MCF 10A (cell line): Measurements from ENCODE around the gene CAMK2A. TPM values are rescaled to one million over a fixed set of nuclear protein-coding genes. Genes with fewer than 3 reads are reported as not detected.

Experiments
- BruUV-seq: library from RNA; stranded (reverse); fragments of 400-500 nt; replicated peaks from 2 replicates; lab custom pipeline; 2021; lab: Mats Ljungman, UMichigan
- CTCF ChIA-PET: fragments of 300-600 bp; sonication (Branson Sonifier 250); formaldehyde crosslinking; extraction: SDS; loops from one replicate; lab custom pipeline; 2021; ENCODE audit warnings: antibody characterized with exemption, inconsistent platforms; lab: Yijun Ruan, JAX
- POLR2A ChIA-PET: fragments of 300-600, 350-650 bp; sonication (Branson Sonifier 250); formaldehyde crosslinking; extraction: SDS; loops from one replicate; lab custom pipeline; 2020; ENCODE audit warnings: antibody characterized with exemption, inconsistent platforms; lab: Yijun Ruan, JAX
- DNase-seq: peaks from one replicate; pipeline ENCODE4 v3.0.0-alpha.2; 2018; ENCODE audit not compliant: unreplicated experiment
- H3K27ac Mint-ChIP-seq: one replicate; pipeline ENCODE4 v1.8.0; 2022; ENCODE audit warnings: mild to moderate bottlenecking, low read depth, mixed read lengths; ENCODE audit not compliant: unreplicated experiment
- H3K27me3 Mint-ChIP-seq: one replicate; pipeline ENCODE4 v1.8.0; 2022; ENCODE audit warnings: mixed read lengths; ENCODE audit not compliant: insufficient read depth, unreplicated experiment
- H3K36me3 Mint-ChIP-seq: one replicate; pipeline ENCODE4 v1.8.0; 2022; ENCODE audit warnings: mild to moderate bottlenecking, moderate library complexity, mixed read lengths; ENCODE audit not compliant: insufficient read depth, unreplicated experiment
- H3K4me1 Mint-ChIP-seq: one replicate; pipeline ENCODE4 v1.8.0; 2022; ENCODE audit warnings: mixed read lengths; ENCODE audit not compliant: insufficient read depth, unreplicated experiment
- H3K4me3 Mint-ChIP-seq: one replicate; pipeline ENCODE4 v1.8.0; 2022; ENCODE audit warnings: mild to moderate bottlenecking, moderate library complexity, mixed read lengths; ENCODE audit not compliant: unreplicated experiment
- H3K9me3 Mint-ChIP-seq: one replicate; pipeline ENCODE4 v1.8.0; 2022; ENCODE audit warnings: mixed read lengths; ENCODE audit not compliant: unreplicated experiment
- intact Hi-C: fragments of 100-400 bp; cut with micrococcal nuclease; formaldehyde crosslinking; loops from 2 replicates; pipeline ENCODE4 v1.14.1; 2022
- total RNA-seq: library from RNA; stranded (reverse); gene quantifications from 2 replicates; pipeline ENCODE4 v1.2.3, GENCODE V29; 2022
- TF ChIP-seq, protein P1 (sequence below): fragments of 200-600 bp; IDR thresholded peaks from one replicate; pipeline ENCODE4 v1.8.0; 2022; ENCODE audit warnings: antibody characterized with exemption, mild to moderate bottlenecking; ENCODE audit not compliant: unreplicated experiment

Gene CAMK2A
- total RNA-seq, 1 experiment from 2014 or later: not detected

DNA sequence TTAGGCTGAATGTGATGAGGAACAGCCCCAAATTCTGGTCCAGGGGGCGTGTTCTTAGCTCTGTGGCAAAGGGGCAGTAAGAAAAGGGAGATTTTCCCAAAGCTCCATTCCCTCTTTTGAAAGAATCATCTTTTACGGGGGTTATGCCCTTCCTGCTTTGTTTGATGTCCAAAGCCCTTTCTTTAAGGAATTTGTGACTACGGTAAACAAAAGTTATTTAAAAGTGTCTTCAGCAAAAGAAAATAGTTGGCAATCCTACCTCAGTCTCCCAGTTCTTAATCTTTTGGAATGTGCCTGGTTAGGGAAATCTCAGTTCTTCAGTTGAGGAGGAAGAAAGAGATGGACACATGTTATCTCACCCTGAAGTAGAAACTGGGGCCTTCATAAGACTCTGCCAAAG lies 37.6 kb upstream of the CAMK2A start:
- no peaks in the 10 kb centered on the region for H3K27me3 Mint-ChIP-seq
- TF ChIP-seq, protein P1, sequence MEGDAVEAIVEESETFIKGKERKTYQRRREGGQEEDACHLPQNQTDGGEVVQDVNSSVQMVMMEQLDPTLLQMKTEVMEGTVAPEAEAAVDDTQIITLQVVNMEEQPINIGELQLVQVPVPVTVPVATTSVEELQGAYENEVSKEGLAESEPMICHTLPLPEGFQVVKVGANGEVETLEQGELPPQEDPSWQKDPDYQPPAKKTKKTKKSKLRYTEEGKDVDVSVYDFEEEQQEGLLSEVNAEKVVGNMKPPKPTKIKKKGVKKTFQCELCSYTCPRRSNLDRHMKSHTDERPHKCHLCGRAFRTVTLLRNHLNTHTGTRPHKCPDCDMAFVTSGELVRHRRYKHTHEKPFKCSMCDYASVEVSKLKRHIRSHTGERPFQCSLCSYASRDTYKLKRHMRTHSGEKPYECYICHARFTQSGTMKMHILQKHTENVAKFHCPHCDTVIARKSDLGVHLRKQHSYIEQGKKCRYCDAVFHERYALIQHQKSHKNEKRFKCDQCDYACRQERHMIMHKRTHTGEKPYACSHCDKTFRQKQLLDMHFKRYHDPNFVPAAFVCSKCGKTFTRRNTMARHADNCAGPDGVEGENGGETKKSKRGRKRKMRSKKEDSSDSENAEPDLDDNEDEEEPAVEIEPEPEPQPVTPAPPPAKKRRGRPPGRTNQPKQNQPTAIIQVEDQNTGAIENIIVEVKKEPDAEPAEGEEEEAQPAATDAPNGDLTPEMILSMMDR: no peak
- intact Hi-C loops: no loop called here
- H3K4me1 Mint-ChIP-seq: peaks cover 2% of the 10 kb centered on the region
- H3K27ac Mint-ChIP-seq: no peak overlapping the region
- no peak overlapping the region for H3K4me3 Mint-ChIP-seq
- CTCF ChIA-PET: interaction anchor here (0.5 to 1.4 kb wide), 2 partner anchors 8 to 71 kb away, joined by 3 to 10 read pairs; no protein-coding TSS in a partner anchor
- H3K9me3 Mint-ChIP-seq: no peaks in the 10 kb centered on the region
- POLR2A ChIA-PET: interaction anchor here (1.0 kb wide), 1 partner anchor 9 kb away, joined by 4 read pairs; no protein-coding TSS in a partner anchor
- BruUV-seq: no TSS peak
- DNase-seq: no peak
- no peaks in the 10 kb centered on the region for H3K36me3 Mint-ChIP-seq

DNA sequence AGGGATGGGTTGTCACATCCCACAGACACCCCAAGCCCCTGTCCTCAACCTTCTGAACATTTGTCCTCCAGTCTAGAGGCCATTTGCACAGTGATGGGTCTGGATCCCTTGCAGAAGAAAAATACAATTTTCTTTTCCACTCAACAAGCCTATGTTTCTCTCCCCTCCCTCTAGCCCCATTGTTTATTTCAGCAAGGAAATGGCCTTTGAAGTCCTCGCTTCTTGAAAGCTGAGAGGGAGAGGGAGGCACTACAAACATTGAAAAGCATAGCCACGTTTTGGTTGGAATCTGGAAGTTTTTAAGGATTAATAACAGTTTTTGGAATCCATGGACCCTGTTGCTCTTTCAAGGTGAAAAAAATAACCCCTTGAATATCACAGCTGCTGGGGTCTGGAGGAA lies 37.1 kb upstream of the CAMK2A start:
- no peak overlapping the region for H3K27ac Mint-ChIP-seq
- intact Hi-C loops: no loop called here
- H3K4me1 Mint-ChIP-seq: peaks cover 6% of the 10 kb centered on the region
- no peaks in the 10 kb centered on the region for H3K9me3 Mint-ChIP-seq
- POLR2A ChIA-PET: interaction anchor here (0.6 to 1.0 kb wide), 2 partner anchors 9 to 21 kb away, joined by 3 to 4 read pairs; no protein-coding TSS in a partner anchor
- TF ChIP-seq, protein P1: no peak
- CTCF ChIA-PET: interaction anchor here (0.5 kb wide), 1 partner anchor 70 kb away, joined by 3 read pairs; no protein-coding TSS in a partner anchor
- DNase-seq: no peak
- H3K36me3 Mint-ChIP-seq: no peaks in the 10 kb centered on the region
- no TSS peak for BruUV-seq
- no peak overlapping the region for H3K4me3 Mint-ChIP-seq
- no peaks in the 10 kb centered on the region for H3K27me3 Mint-ChIP-seq

DNA sequence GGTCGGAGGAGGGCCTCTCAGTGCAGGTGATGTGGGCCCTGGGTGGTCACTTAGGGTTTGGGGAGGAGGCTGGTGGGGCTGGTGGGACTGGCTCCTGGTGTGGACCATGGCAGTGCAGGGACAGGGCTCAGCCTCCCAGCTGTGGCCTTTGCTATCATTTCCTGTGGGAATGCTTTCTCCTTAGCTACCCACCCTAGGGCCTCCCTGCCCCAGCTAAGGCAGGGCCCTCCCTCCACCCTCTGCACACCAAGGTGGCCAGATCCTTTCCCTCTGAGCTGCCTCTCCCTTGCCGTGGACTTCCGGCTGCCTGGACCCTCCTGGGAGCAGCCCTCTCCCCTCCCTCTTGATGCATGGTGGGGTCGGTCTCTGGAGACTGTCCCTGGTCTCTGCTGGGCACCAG lies 35.9 kb upstream of the CAMK2A start:
- H3K9me3 Mint-ChIP-seq: no peaks in the 10 kb centered on the region
- POLR2A ChIA-PET: no interaction called here

DNA sequence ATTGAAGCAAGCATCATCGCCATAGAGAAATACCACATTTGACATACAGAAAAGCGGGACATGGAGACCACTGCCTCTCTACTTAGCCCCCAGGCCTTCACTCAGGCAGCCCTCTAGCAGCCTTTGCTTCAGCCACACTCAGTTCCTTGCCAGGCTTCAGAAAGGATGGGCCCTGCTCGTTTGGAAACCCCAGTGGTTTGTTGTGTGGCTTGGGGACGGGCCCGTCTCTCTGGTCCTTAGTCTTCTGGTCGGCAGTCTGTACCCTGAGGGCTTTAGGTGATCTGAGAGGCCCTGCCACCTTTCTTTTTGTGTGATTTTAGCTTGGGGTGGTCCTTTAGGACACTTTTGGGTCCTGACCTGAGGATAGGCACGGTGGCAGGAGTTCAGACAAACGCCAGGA lies 34.2 kb upstream of the CAMK2A start:
- TF ChIP-seq, protein P1: no peak
- no peak overlapping the region for H3K27ac Mint-ChIP-seq
- H3K36me3 Mint-ChIP-seq: no peaks in the 10 kb centered on the region
- no peaks in the 10 kb centered on the region for H3K9me3 Mint-ChIP-seq
- BruUV-seq: no TSS peak
- H3K27me3 Mint-ChIP-seq: no peaks in the 10 kb centered on the region
- H3K4me1 Mint-ChIP-seq: peaks cover 29% of the 10 kb centered on the region
- ChIA-PET POLR2A (interaction anchor here (1.7 kb wide), 1 partner anchor 29 kb away, joined by 6 read pairs; no protein-coding TSS in a partner anchor), CTCF (interaction anchor here (0.9 kb wide), 2 partner anchors 27 to 51 kb away, joined by 3 to 5 read pairs; no protein-coding TSS in a partner anchor)
- no peak for DNase-seq
- no peak overlapping the region for H3K4me3 Mint-ChIP-seq
- intact Hi-C loops: no loop called here

More for the DNA sequence above, 35.9 kb upstream of the CAMK2A start:
- Mint-ChIP-seq H3K27ac (no peak overlapping the region), H3K4me1 (peaks cover 15% of the 10 kb centered on the region), H3K27me3 (no peaks in the 10 kb centered on the region), H3K4me3 (no peak overlapping the region), H3K36me3 (no peaks in the 10 kb centered on the region)
- DNase-seq: no peak
- intact Hi-C loops: no loop called here
- TF ChIP-seq, protein P1: no peak
- CTCF ChIA-PET: interaction anchor here (0.5 to 1.5 kb wide), 5 partner anchors 24 to 324 kb away, joined by 3 to 4 read pairs (median 4); no protein-coding TSS in a partner anchor
- BruUV-seq: no TSS peak
